GM19395 (cell line): ENCODE results near the gene FNBP1L.
"Not testable (repeated sequence)": the region's sequence is repeated elsewhere in the genome, so short reads cannot be mapped to it uniquely, and the experiment has no call there.

Experiments used
- ATAC-seq: cut with Tn5 transposase; IDR thresholded peaks from one replicate; pipeline ENCODE4 v1.9.1; 2021; ENCODE audit warnings: mild to moderate bottlenecking, moderate library complexity; ENCODE audit not compliant: unreplicated experiment

FNBP1L gene

DNA sequence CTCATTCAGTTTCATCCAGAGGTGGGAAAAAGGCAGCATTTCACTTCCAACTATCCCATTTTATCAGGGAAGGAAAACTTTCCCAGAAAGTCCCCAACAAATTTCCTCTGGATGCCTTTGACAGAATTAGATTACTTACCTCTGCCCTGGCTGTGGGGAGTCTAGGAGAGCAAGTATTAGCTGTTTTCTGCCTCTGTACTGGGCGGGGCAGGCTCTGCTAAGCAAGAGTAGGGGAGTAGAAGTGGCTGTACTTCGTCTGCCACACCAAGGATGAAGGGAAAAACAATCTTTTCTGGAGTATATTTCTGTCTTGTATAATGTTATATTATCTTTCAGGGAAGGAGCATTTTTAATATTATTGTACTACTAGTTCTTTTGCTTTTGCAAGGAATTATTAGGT lies 78.5 kb downstream of the FNBP1L start:
- ATAC-seq, result no peak

DNA sequence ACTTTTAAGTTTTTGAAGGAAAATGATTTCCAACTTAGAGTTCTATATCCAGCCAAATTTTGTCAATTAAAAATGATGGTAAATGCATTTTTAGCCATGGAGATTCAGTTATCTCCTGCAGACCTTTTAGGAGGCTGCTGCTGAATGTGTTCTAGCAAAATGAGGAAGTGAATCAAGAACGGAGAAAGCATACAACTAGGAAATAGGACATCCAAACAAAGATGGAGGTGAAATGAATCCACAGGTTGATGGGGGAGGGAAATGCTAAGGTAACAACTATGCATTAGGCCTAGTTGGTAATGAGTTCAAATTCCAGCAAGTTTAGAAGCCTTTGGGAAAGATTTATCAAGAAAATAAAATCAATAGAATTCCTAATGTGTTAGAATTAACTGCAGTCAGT lies 80.5 kb downstream of the FNBP1L start:
- ATAC-seq, result no peak

DNA sequence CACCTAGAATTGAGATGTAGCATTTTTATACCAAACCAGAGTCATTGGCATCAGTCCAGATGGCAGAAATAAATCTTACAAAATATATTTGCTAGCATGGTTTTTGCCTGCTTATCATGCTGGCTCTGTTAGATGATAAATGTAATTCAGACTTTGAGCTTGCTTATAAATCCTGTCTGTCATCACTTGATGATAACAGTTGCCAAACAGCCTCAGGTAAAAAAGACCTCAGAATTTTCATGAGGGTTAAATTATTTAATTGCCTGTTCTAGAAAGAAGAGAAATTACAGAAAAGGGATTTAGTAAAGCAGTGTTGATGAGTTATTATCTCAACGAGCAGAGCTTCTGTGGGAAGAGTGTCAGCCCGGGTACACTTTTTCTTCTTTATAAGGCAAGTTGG lies 83.3 kb downstream of the FNBP1L start:
- ATAC-seq, result no peak

- ATAC-seq, result no peak
Measured at GRCh38 chr1:93532780-93533378, 85.0 kb downstream of the FNBP1L start.

- ATAC-seq, result no peak
Measured at GRCh38 chr1:93533677-93534076, 85.8 kb downstream of the FNBP1L start.

GRCh38 chr1:93537396-93537795 lies 89.5 kb downstream of the FNBP1L start:
- no peak for ATAC-seq

GRCh38 chr1:93537924-93538323 lies 90.0 kb downstream of the FNBP1L start:
- ATAC-seq, result no peak

DNA sequence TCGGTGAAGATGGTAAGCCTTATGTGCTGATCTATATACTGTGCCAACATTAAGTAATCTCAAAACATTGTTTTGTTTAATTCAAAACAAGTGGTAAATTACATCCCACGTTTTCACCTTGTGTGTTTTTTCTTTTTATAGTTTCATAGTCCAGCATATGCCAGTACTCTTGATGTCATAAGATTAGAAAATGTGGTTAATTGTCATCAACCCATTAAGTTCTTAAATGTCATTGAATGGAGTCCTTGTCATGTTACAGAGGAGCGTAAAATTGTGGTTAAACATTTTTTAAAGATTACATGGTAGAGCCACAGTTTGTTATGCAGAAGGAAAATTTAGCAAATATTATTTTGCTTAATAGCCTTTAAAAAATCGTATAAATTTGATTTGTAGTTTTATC lies 93.1 kb downstream of the FNBP1L start:
- no peak for ATAC-seq

DNA sequence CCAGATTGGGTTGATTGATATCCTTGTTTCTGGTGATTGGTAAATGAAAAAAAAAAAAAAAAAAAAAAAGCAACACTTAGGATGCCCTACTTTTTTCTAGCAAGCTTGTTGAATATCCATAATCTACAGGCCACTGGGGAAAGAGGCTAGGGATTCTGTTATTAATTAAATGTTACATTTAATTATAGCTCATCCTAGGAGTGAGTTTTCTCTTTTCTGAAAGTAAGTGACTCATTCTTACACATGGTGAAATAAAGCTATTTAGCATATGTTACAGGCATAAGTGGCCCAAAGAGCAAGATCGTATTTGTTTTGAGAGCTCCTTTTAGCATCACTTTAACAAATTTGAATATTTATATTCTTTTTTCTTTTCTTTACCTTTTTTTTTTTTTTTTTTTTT lies 94.5 kb downstream of the FNBP1L start:
- no peak for ATAC-seq

- no peak for ATAC-seq
Measured at GRCh38 chr1:93546162-93546863, 98.4 kb downstream of the FNBP1L start.

GRCh38 chr1:93549131-93549530 lies 101.2 kb downstream of the FNBP1L start:
- no peak for ATAC-seq

- no peak for ATAC-seq
Measured at GRCh38 chr1:93549811-93550210, 101.9 kb downstream of the FNBP1L start.

- no peak for ATAC-seq
Measured at GRCh38 chr1:93552741-93553455, 105.0 kb downstream of the FNBP1L start.

GRCh38 chr1:93553886-93554490 lies 106.1 kb downstream of the FNBP1L start:
- ATAC-seq, result not testable (repeated sequence)

GRCh38 chr1:93554883-93555872 lies 107.3 kb downstream of the FNBP1L start:
- no peak for ATAC-seq

DNA sequence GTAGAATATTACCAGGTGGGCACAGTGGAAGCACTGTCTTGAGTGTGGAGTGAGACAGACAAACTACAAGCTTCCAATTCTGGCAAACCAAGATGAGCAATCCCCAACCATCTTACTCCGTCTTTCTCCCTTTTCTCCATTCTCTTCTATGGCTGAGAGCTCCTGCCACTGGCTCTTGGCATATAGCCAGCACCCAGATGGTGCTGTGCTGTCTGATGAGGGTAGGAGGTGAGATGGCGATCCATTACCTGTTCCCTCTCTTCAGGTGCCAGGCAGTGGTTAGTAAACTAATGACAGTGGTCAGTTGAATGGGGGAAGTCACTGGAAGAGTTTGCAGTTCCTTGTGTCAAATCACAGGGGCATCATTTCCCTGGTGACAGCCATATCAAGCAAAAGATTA lies 108.4 kb downstream of the FNBP1L start:
- no peak for ATAC-seq

DNA sequence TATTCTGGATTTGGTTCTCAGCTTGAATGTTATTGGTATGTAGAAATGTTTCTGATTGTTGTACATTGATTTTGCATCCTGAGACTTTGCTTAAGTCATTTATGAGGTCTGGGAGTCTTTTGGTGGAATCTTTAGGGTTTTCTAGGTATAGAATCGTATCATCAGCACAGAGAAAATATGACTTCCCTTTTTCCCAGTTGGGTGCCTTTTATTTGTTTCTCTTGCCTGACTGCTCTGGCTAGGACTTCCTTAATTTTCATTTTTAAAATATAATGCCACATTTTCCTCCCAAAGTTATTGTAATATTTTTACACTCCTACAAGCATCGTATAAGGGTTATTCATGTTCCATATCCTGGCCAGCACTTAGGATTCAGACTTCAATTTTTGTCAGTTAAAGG lies 111.1 kb downstream of the FNBP1L start:
- no peak for ATAC-seq

DNA sequence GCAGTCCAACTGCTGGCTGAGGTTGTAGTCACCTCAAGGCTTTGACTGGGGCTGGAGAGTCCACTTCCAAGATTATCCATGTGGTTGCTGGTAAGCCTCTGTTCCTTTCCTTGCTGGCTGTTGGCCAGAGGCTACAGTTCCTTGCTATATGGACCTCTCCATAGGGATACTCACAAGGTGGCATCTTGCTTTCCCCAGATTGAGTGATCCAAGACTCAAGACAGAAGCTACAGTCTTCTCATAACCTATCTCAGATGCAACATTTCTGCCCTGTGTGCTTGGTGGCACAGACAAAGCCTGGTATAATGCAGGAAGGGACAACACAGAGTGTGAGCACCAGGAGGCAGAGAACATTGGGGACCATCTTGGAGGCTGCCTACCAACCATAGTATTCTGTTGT lies 111.8 kb downstream of the FNBP1L start:
- ATAC-seq, result no peak

DNA sequence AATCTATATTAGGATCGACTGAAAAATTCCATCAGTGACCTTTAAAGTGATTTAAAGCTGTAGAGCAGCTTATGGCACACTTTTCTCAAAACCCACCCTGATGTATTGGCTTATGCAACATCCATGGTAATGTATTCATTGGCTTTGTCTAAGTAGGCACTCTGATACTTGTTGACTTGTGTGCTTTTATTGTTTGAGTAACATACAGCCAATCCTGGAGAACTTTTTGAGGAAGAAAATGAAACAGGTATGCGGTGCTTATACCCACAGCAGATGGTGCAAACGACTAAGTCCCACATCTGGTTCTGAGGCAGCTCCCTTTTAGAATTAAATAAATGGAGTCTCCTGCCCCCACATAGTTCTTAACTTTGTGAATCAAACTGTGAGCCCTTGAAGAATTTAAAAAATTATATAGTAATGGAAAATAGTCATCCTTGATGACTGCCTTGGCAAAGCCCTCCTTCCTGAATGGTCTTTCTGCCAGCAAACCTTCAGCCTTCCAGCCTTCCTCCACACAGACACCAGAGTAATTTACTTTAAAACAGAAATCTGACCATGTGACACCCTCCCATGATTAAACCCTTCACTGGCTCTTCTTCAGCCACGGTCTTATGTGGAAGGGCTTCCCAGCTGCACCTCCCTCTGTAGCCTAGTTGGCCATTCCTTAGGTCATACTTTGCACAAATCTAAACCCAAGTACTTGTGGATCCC lies 117.7 kb downstream of the FNBP1L start:
- ATAC-seq, result no peak

GRCh38 chr1:93566227-93566626 lies 118.3 kb downstream of the FNBP1L start:
- ATAC-seq, result no peak
